CD4-positive, alpha-beta T cell (primary cell): ENCODE data around the gene ATP5PF. TPM values are rescaled to one million over a fixed set of nuclear protein-coding genes. Genes with fewer than 3 reads are reported as not detected.
"Not testable (repeated sequence)": the region's sequence is repeated elsewhere in the genome, so short reads cannot be mapped to it uniquely, and the experiment has no call there.

Experiments used
- ATAC-seq: fragments of 200-7000 bp; cut with Tn5 transposase; one replicate; pipeline ENCODE4 v1.10.0; 2022; ENCODE audit warnings: mild to moderate bottlenecking; ENCODE audit not compliant: poor library complexity
- CTCF ChIA-PET: fragments of 350-600 bp; sonication (Branson Sonifier 250); formaldehyde crosslinking; loops from one replicate; lab custom pipeline; 2021; ENCODE audit warnings: antibody characterized with exemption, inconsistent platforms; lab: Charles Lee
- POLR2A ChIA-PET: fragments of 350-600 bp; sonication (Branson Sonifier 250); formaldehyde crosslinking; loops from one replicate; lab custom pipeline; 2021; ENCODE audit warnings: antibody characterized with exemption, inconsistent platforms; lab: Charles Lee
- DNase-seq, 14 experiments: peaks; one replicate each; pipeline ENCODE4 v3.0.0-alpha.2; 2013 to 2020; ENCODE audit warnings: mixed read lengths in 2 of 14
- H3K27ac ChIP-seq, 2 donors: one replicate each; pipeline versions ENCODE4 v1.5.1 to v1.7.0; 2013; ENCODE audit warnings: low read length in 2 of 2, low read depth in 1 of 2, mild to moderate bottlenecking in 1 of 2
- H3K27me3 ChIP-seq, 2 experiments: 1 replicate in 1 of 2; 2 replicates in 1 of 2; pipeline versions ENCODE4 v1.6.1 to v1.7.0; 2013; ENCODE audit warnings: low read length in 2 of 2, control low read depth in 1 of 2, mild to moderate bottlenecking in 1 of 2, moderate library complexity in 1 of 2; ENCODE audit not compliant: insufficient read depth in 2 of 2, control insufficient read depth in 1 of 2
- H3K36me3 ChIP-seq: one replicate; pipeline ENCODE4 v1.6.1; 2013; ENCODE audit warnings: low read length, control low read depth; ENCODE audit not compliant: insufficient read depth
- H3K4me1 ChIP-seq: one replicate; pipeline ENCODE4 v1.6.1; 2013; ENCODE audit warnings: low read length, control low read depth; ENCODE audit not compliant: insufficient read depth
- H3K4me3 ChIP-seq: one replicate; pipeline ENCODE4 v1.5.1; 2013; ENCODE audit warnings: mild to moderate bottlenecking, low read length, moderate library complexity
- H3K9me3 ChIP-seq, 2 experiments: 1 replicate in 1 of 2; 2 replicates in 1 of 2; pipeline versions ENCODE4 v1.6.1 to v1.7.0; 2013; ENCODE audit warnings: low read length in 2 of 2, mild to moderate bottlenecking in 2 of 2, control low read depth in 1 of 2, moderate library complexity in 1 of 2; ENCODE audit not compliant: control insufficient read depth in 1 of 2, insufficient read depth in 1 of 2
- H3K27ac Mint-ChIP-seq: one replicate; pipeline ENCODE4 v1.8.0; 2020; ENCODE audit warnings: mixed read lengths
- H3K27me3 Mint-ChIP-seq: one replicate; pipeline ENCODE4 v1.8.0; 2021; ENCODE audit warnings: mixed read lengths
- H3K36me3 Mint-ChIP-seq: one replicate; pipeline ENCODE4 v1.8.0; 2021; ENCODE audit warnings: low read depth, mixed read lengths
- H3K4me1 Mint-ChIP-seq: one replicate; pipeline ENCODE4 v1.8.0; 2021; ENCODE audit warnings: low read depth, mixed read lengths
- H3K4me3 Mint-ChIP-seq: one replicate; pipeline ENCODE4 v1.8.0; 2020; ENCODE audit warnings: mild to moderate bottlenecking, mixed read lengths
- H3K9me3 Mint-ChIP-seq: one replicate; pipeline ENCODE4 v1.8.0; 2020; ENCODE audit warnings: mixed read lengths
- CTCF ChIP-seq: fragments of 200-600 bp; IDR thresholded peaks from one replicate; pipeline ENCODE4 v1.8.0; 2022; ENCODE audit warnings: antibody characterized with exemption, mild to moderate bottlenecking
- intact Hi-C, 2 experiments: fragments of 100-400 bp; cut with DNase I in 1 of 2; cut with micrococcal nuclease in 1 of 2; formaldehyde crosslinking; loops; one replicate each; pipeline versions ENCODE4 v1.15.1 to v1.9.0; 2023 to 2025; cut with DNase I, micrococcal nuclease
- total RNA-seq, 174 experiments: library from RNA in 2 of 174; stranded (reverse) in 2 of 174; gene quantifications; one replicate each; pipeline ENCODE4 v1.2.3 and lab custom pipeline; 2021 to 2026

Gene ATP5PF
- total RNA-seq, 2 experiments from 2014 or later, result 26.7 to 30.3 TPM

GRCh38 chr21:25721987-25722386, 12.7 kb downstream of the ATP5PF start:
- no peak for TF ChIP-seq CTCF
- Mint-ChIP-seq H3K27ac (no peak overlapping the region), H3K4me1 (no peaks in the 10 kb centered on the region), H3K36me3 (peaks cover 59% of the 10 kb centered on the region), H3K27me3 (no peaks in the 10 kb centered on the region), H3K4me3 (no peak overlapping the region), H3K9me3 (no peaks in the 10 kb centered on the region)
- H3K9me3 ChIP-seq, result no peaks in the 10 kb centered on the region
- peaks cover 43% of the 10 kb centered on the region for H3K36me3 ChIP-seq
- H3K27ac ChIP-seq, result no peak overlapping the region
- ATAC-seq (no peak), DNase-seq (no peak)
- no peaks in the 10 kb centered on the region for H3K27me3 ChIP-seq
- no peak overlapping the region for H3K4me3 ChIP-seq
- CTCF ChIA-PET, result interaction anchor here (0.7 kb wide), 1 partner anchor 826 kb away, joined by 3 read pairs; no protein-coding TSS in a partner anchor
- no peaks in the 10 kb centered on the region for H3K4me1 ChIP-seq
- POLR2A ChIA-PET, result interaction anchor here (1.6 kb wide), 1 partner anchor 13 kb away, joined by 6 read pairs; the partner anchor contains the start of genes ATP5PF and GABPA
- intact Hi-C loops, result no loop called here

GRCh38 chr21:25717491-25718147, 17.1 kb downstream of the ATP5PF start:
- H3K27me3 ChIP-seq, result no peaks in the 10 kb centered on the region
- no peaks in the 10 kb centered on the region for H3K4me1 ChIP-seq
- no peaks in the 10 kb centered on the region for H3K27me3 Mint-ChIP-seq
- no peak overlapping the region for H3K4me3 Mint-ChIP-seq
- POLR2A ChIA-PET, result no interaction called here
- ATAC-seq (no peak), DNase-seq (no peak)
- H3K27ac ChIP-seq, result no peak overlapping the region
- no peak overlapping the region for H3K4me3 ChIP-seq
- TF ChIP-seq CTCF, result no peak
- H3K36me3 Mint-ChIP-seq, result peaks cover 18% of the 10 kb centered on the region
- H3K9me3 ChIP-seq, result no peaks in the 10 kb centered on the region
- CTCF ChIA-PET, result interaction anchor here (1.1 kb wide), 1 partner anchor 10 kb away, joined by 5 read pairs; no protein-coding TSS in a partner anchor
- no peaks in the 10 kb centered on the region for H3K9me3 Mint-ChIP-seq
- H3K4me1 Mint-ChIP-seq, result no peaks in the 10 kb centered on the region
- H3K36me3 ChIP-seq, result peaks cover 10% of the 10 kb centered on the region
- no peak overlapping the region for H3K27ac Mint-ChIP-seq
- intact Hi-C loops, result no loop called here

GRCh38 chr21:25714066-25714465, 20.6 kb downstream of the ATP5PF start:
- H3K27me3 ChIP-seq, H3K4me1 ChIP-seq, H3K36me3 Mint-ChIP-seq, POLR2A ChIA-PET, H3K4me3 ChIP-seq, H3K27ac Mint-ChIP-seq, DNase-seq, H3K27me3 Mint-ChIP-seq, ATAC-seq, H3K36me3 ChIP-seq, H3K4me3 Mint-ChIP-seq, H3K9me3 Mint-ChIP-seq, CTCF ChIA-PET, H3K4me1 Mint-ChIP-seq, H3K9me3 ChIP-seq, H3K27ac ChIP-seq: not testable (repeated sequence)
- intact Hi-C loops, result loop anchor here in 1 of 2 experiments (5.0 kb wide), 1 partner anchor 292 kb away; no protein-coding TSS in a partner anchor
